OCI-LY7 (cell line): ENCODE results near the gene ARHGAP24. TPM values are rescaled to one million over a fixed set of nuclear protein-coding genes. Genes with fewer than 3 reads are reported as not detected.

ENCODE experiments used
- BruUV-seq: library from RNA; stranded (reverse); fragments of 400-500 nt; replicated peaks from 2 replicates; lab custom pipeline; 2021; lab: Mats Ljungman, UMichigan
- CTCF ChIA-PET: fragments of 300-600 bp; sonication (Branson Sonifier 250); formaldehyde crosslinking; loops from one replicate; lab custom pipeline; 2022; ENCODE audit warnings: antibody characterized with exemption; ENCODE audit not compliant: unreplicated experiment; lab: Charles Lee
- POLR2A ChIA-PET: fragments of 300-600 bp; sonication (Branson Sonifier 250); formaldehyde crosslinking; loops from one replicate; lab custom pipeline; 2022; ENCODE audit warnings: antibody characterized with exemption; lab: Charles Lee
- DNase-seq: peaks from one replicate; pipeline ENCODE4 v3.0.0-alpha.2; 2015; ENCODE audit warnings: low spot score
- H2AFZ ChIP-seq: fragments of 200-600 bp; sonication (generic), shearing (Covaris generic); 2 replicates; pipeline ENCODE4 v1.6.1; 2014; ENCODE audit warnings: mild to moderate bottlenecking, antibody characterized with exemption, low read length, moderate library complexity
- H3K27ac ChIP-seq: fragments of 200-600 bp; sonication (generic); 2 replicates; pipeline ENCODE4 v1.5.1; 2014; ENCODE audit warnings: mixed run types, low read depth, mild to moderate bottlenecking, moderate library complexity, low read length, inconsistent platforms; ENCODE audit not compliant: poor library complexity, severe bottlenecking
- H3K36me3 ChIP-seq: fragments of 200-600 bp; sonication (generic); 2 replicates; pipeline ENCODE4 v1.6.1; 2014; ENCODE audit warnings: mild to moderate bottlenecking, antibody characterized with exemption, low read length, moderate library complexity, mixed read lengths; ENCODE audit not compliant: insufficient read depth
- H3K4me1 ChIP-seq: fragments of 200-600 bp; sonication (generic); 2 replicates; pipeline ENCODE4 v1.5.1; 2014; ENCODE audit warnings: mild to moderate bottlenecking, low read length; ENCODE audit not compliant: insufficient read depth, poor library complexity, severe bottlenecking
- H3K4me2 ChIP-seq: fragments of 200-600 bp; sonication (generic); 2 replicates; pipeline ENCODE4 v1.6.1; 2014; ENCODE audit warnings: mild to moderate bottlenecking, low read length
- H3K4me3 ChIP-seq: fragments of 200-600 bp; sonication (generic); 2 replicates; pipeline ENCODE4 v1.5.1; 2014; ENCODE audit warnings: mild to moderate bottlenecking, low read depth, low read length; ENCODE audit not compliant: poor library complexity, severe bottlenecking
- H3K79me2 ChIP-seq: fragments of 200-600 bp; sonication (generic); 2 replicates; pipeline ENCODE4 v1.6.1; 2016; ENCODE audit warnings: low read depth, mild to moderate bottlenecking, low read length, moderate library complexity, mixed read lengths; ENCODE audit not compliant: insufficient read depth
- H3K9me2 ChIP-seq: fragments of 200-600 bp; sonication (generic); 2 replicates; pipeline ENCODE4 v1.6.1; 2016; ENCODE audit warnings: mild to moderate bottlenecking, low read length, mixed read lengths; ENCODE audit not compliant: insufficient read depth
- H3K9me3 ChIP-seq: fragments of 200-600 bp; sonication (generic); 2 replicates; pipeline ENCODE4 v1.6.1; 2014; ENCODE audit warnings: mild to moderate bottlenecking, mixed run types, low read length, mixed read lengths
- H4K20me1 ChIP-seq: fragments of 200-600 bp; sonication (generic); 2 replicates; pipeline ENCODE4 v1.6.1; 2014; ENCODE audit warnings: mild to moderate bottlenecking, antibody characterized with exemption, low read length, moderate library complexity, mixed read lengths; ENCODE audit not compliant: insufficient read depth
- CTCF ChIP-seq: fragments of 200-600 bp; sonication (generic); conservative IDR thresholded peaks from 2 replicates; pipeline ENCODE4 v1.5.1; 2014; ENCODE audit warnings: mild to moderate bottlenecking, antibody characterized with exemption, low read length, moderate library complexity, mixed read lengths
- EZH2phosphoT487 ChIP-seq: fragments of 200-600 bp; sonication (generic); IDR thresholded peaks from 2 replicates; pipeline ENCODE4 v1.6.1; 2018; ENCODE audit warnings: low read depth, borderline replicate concordance, mild to moderate bottlenecking, mixed run types, antibody characterized with exemption, low read length, moderate library complexity, mixed read lengths
- intact Hi-C: fragments of 100-400 bp; cut with micrococcal nuclease; formaldehyde crosslinking; loops from one replicate; pipeline ENCODE4 v1.10.0; 2022; ENCODE audit not compliant: unreplicated experiment
- total RNA-seq, 2 experiments: library from RNA; depleted of rRNA in 1 of 2; stranded (reverse); fragments of >200 nt in 1 of 2; shearing (Covaris generic) in 1 of 2; gene quantifications; 2 replicates each; pipeline ENCODE4 v1.2.3, GENCODE V29; 2014 to 2022

The ARHGAP24 gene
- total RNA-seq, 2 experiments from 2014 or later = 0.88 to 4.4 TPM

DNA sequence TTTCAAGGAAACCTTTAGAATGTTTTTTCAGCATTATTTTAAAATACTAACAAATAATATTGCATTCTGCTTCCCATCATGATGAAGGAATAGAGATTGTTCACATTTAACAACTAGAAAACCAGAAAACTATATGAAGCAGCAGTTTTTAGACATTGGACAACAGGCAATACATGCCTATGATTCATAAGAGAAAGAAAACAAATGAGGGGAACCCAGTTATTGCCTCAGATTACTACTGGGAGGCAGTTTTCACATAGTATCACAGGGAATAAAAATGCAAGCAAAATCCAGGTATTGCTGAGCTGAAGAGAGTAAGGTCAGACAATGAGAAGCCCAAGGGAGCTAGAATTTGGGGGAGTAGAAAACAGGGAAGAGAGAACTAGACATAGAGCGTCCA is 511.3 kb downstream of the ARHGAP24 start:
- no peaks in the 10 kb centered on the region for H3K9me3 ChIP-seq
- ChIA-PET POLR2A (interaction anchor here (0.8 to 2.1 kb wide), 5 partner anchors 10 to 29 kb away, joined by 3 to 7 read pairs (median 3); no protein-coding TSS in a partner anchor), CTCF (interaction anchor here (0.6 kb wide), 1 partner anchor 599 kb away, joined by 5 read pairs; no protein-coding TSS in a partner anchor)
- H3K4me2 ChIP-seq = no peak overlapping the region
- H4K20me1 ChIP-seq = no peaks in the 10 kb centered on the region
- H3K4me1 ChIP-seq = no peaks in the 10 kb centered on the region
- TF ChIP-seq EZH2phosphoT487 (no peak), CTCF (no peak)
- no peak overlapping the region for H3K4me3 ChIP-seq
- BruUV-seq = no TSS peak
- no peak for DNase-seq
- H3K79me2 ChIP-seq = no peaks in the 10 kb centered on the region
- no peak overlapping the region for H2AFZ ChIP-seq
- no peaks in the 10 kb centered on the region for H3K36me3 ChIP-seq
- intact Hi-C loops = no loop called here
- H3K9me2 ChIP-seq = no peaks in the 10 kb centered on the region
- no peak overlapping the region for H3K27ac ChIP-seq

- Histone ChIP-seq H2AFZ (no peak overlapping the region), H3K4me2 (no peak overlapping the region), H3K79me2 (no peaks in the 10 kb centered on the region), H3K9me2 (no peaks in the 10 kb centered on the region), H3K36me3 (no peaks in the 10 kb centered on the region), H3K27ac (no peak overlapping the region), H3K9me3 (no peaks in the 10 kb centered on the region), H3K4me3 (no peak overlapping the region), H3K4me1 (no peaks in the 10 kb centered on the region), H4K20me1 (no peaks in the 10 kb centered on the region)
- ChIA-PET POLR2A (no interaction called here), CTCF (no interaction called here)
- TF ChIP-seq CTCF (no peak), EZH2phosphoT487 (no peak)
- DNase-seq = no peak
- BruUV-seq = no TSS peak
- intact Hi-C loops = no loop called here
These were observed 518.7 kb downstream of the ARHGAP24 start for GRCh38 chr4:85993641-85994040.

DNA sequence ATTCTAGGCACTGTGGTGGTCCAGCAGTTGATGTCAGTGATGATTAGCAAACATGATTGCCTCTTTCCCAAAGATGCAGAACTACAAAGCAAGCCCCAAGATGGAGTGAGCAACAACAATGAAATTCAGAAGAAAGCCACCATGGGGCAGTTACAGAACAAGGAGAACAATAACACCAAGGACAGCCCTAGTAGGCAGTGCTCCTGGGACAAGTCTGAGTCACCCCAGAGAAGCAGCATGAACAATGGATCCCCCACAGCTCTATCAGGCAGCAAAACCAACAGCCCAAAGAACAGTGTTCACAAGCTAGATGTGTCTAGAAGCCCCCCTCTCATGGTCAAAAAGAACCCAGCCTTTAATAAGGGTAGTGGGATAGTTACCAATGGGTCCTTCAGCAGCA is 519.6 kb downstream of the ARHGAP24 start:
- no peak overlapping the region for H2AFZ ChIP-seq
- H3K36me3 ChIP-seq = no peaks in the 10 kb centered on the region
- TF ChIP-seq CTCF (no peak), EZH2phosphoT487 (no peak)
- H3K27ac ChIP-seq = no peak overlapping the region
- intact Hi-C loops = no loop called here
- H3K4me2 ChIP-seq = no peak overlapping the region
- H3K9me2 ChIP-seq = no peaks in the 10 kb centered on the region
- H3K4me3 ChIP-seq = no peak overlapping the region
- no peak for DNase-seq
- CTCF ChIA-PET = no interaction called here
- no peaks in the 10 kb centered on the region for H4K20me1 ChIP-seq
- H3K4me1 ChIP-seq = no peaks in the 10 kb centered on the region
- POLR2A ChIA-PET = no interaction called here
- no peaks in the 10 kb centered on the region for H3K79me2 ChIP-seq
- no TSS peak for BruUV-seq
- no peaks in the 10 kb centered on the region for H3K9me3 ChIP-seq
